GM21423 (cell line): Measurements from ENCODE around the gene EIF3M.

Source experiments
- ATAC-seq: cut with Tn5 transposase; IDR thresholded peaks from one replicate; pipeline ENCODE4 v1.9.1; 2021; ENCODE audit warnings: mild to moderate bottlenecking, moderate library complexity; ENCODE audit not compliant: unreplicated experiment

EIF3M gene

DNA sequence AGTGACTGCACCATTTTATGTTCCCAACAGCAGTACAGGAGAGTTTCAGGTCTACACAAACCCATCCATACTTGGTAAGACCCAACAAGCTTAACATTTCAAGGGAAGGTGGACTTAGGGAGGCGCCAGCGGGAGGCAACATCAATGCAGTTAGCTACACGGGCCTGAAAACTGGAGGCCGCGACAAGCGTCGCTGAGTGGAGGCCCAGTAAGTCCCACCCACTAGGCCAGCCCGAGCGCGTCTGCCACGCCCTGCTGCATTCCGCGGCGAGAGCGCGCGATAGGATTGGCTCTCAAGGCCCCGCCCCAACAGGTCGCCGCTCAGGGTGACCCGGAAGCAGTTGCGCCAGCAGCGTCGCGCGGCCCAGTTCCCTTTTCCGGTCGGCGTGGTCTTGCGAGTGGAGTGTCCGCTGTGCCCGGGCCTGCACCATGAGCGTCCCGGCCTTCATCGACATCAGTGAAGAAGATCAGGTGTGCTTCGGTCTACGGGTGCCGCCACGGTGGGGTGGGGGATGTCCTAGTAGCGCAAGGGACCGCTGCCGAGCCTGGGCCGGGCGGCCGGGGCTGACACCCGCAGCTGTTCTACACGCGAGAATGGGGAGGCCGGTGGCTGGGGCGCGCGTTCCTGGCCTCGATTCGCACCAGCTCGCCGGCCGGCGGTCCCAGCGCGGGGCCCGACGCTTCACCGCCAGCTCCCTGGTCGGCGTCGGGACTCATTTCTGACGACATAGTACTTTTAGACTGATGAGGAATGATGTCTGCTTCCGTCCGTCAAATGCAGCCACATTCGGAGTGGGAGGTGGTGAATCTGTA is at the start of gene EIF3M:
EIF3M (plus strand) TSS at position 373 of the 813 bp plus-strand sequence; CDS start at position 430, 57 bp downstream.
- peak; percentile 99 for ATAC-seq

GRCh38 chr11:32538804-32539203 is 44.8 kb upstream of the EIF3M start:
- no peak for ATAC-seq

- no peak for ATAC-seq
These were observed 33.9 kb upstream of the EIF3M start for GRCh38 chr11:32549611-32550187.

- ATAC-seq, result no peak
These were observed 33.4 kb upstream of the EIF3M start for GRCh38 chr11:32550207-32550606.

- ATAC-seq, result no peak
These were observed 28.5 kb upstream of the EIF3M start for GRCh38 chr11:32555091-32555490.

GRCh38 chr11:32555895-32556294 is 27.7 kb upstream of the EIF3M start:
- ATAC-seq, result no peak

DNA sequence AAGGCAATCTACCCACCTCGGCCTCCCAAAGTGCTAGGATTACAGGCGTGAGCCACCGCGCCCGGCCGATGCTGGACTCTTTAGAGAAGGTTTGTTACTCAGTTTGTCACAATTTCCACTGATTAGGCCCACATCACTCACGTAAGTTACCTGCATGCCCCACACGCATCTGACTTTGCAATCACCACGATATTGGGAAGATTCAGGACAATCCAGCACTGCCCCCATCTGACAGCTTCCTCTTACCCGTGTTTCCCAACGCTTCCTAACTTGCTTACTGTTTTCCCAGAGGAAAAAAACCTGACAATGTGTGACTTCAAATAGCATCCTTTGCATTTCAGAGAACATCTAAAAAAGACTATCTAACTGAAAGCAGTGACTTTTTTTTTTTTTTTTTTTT is 21.8 kb upstream of the EIF3M start:
- ATAC-seq, result no peak

DNA sequence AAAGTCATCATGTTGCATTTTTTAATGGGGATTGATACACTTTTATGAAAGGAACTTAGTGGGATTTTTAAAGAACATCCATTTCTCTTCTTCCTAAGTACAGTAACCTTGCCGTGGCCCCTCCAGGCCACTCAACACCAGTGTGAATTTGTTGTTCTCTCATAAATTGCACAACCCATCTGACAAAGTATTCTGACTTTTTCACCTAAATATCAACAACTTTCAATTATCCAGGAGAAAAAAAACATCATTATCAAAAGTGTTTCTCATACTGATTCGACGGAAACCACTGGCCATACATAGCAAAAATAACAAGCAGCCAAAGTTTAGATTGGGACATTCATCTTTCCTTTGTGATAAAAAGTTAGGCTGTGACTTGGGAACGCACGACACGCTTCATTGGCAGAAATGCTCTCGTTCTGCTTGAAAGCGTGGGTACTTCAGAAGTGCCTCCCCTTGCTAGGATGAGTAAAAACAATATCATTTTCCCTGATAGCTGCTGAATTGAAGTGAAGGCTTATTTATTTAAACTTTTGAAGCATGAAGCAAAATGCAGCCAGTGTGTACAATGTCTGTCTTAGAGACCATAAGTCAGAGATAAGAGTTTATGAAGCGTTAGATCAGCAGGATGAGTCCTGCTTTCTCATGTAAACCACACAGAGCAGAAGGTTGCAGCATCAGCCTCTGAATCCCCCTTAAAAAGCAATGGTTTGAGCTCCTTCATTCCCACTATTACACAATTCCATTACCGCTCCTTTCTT is 20.6 kb upstream of the EIF3M start:
- no peak for ATAC-seq

- ATAC-seq, result no peak
These were observed 20.1 kb upstream of the EIF3M start for GRCh38 chr11:32563600-32563959.

DNA sequence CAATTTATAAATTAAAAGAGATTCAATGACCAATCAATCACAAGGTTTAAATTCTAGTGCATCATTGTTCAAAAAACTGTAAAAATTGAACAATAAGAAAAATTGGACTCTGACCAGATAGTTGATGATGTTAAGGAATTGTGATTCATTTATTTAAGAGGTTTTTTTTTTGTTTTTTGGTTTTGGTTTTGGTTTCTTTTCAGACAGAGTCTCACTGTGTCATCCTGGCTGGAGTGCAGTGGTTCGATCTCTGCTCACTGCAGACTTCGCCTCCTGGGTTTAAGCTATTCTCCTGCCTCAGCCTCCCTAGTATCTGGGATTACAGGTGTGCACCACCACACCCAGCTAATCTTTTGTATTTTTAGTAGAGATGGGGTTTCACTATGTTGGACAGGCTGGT is 17.1 kb upstream of the EIF3M start:
- no peak for ATAC-seq

- ATAC-seq, result no peak
These were observed 16.5 kb upstream of the EIF3M start for GRCh38 chr11:32567154-32567553.

GRCh38 chr11:32569313-32569881 is 14.2 kb upstream of the EIF3M start:
- ATAC-seq, result no peak

DNA sequence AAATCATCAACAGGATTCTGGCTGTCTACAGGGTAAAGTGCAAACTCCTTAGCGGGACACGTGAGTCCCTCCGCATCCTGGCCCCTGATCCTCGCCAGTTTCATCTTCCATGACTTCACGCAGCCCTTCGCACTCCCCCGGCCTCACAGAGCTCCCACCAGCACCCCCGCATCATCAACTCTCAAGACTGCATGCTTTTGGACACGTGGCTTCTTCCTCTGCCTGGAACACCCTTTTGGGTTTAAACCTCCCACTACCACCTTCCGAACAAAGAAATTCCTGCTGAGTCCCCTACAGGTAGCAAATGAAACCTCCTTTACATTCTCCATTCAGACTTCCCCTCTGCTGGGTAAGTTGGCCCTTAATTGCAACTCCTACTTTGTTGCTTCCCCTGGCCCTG is 12.6 kb upstream of the EIF3M start:
- ATAC-seq, result no peak

DNA sequence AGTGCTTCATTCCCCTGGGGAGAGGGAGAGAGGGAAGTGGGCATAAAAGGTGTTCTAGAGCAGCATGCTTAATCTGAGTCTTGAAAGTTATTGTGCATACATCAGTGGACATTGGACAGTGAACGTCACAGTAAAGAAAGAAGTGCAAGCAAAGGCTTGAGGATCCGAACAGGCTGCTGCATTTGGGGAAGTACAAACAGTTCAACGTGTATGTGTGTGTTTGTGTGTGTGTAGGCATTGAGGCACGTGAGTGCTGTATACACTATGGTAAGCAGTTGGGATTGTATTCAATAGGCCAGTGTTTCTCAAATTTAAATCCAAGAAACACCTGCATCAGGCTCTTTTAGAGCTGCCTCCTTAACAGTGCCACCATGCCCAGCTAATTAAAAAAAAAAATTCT is 10.4 kb upstream of the EIF3M start:
- ATAC-seq, result no peak

- no peak for ATAC-seq
These were observed 9.2 kb upstream of the EIF3M start for GRCh38 chr11:32574421-32574820.

DNA sequence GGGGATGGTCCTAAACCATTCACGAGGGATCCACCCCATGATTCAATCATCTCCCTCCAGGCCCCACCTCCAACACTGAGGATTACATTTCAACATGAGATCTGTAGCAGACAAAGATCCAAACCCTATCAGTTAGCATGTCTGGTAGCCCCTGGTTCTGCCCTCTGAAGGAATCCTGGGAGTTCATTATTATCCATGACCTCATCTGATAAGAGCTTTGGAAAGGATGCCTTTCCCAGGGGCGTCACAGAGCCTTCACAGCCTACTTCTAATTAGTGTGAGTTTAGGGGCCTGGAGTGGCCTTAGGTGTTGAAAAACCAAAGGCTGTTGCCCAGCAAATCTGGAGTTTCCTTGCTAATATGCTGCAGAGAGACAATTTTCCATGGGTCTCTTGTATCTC is 8.6 kb upstream of the EIF3M start:
- ATAC-seq, result no peak

DNA sequence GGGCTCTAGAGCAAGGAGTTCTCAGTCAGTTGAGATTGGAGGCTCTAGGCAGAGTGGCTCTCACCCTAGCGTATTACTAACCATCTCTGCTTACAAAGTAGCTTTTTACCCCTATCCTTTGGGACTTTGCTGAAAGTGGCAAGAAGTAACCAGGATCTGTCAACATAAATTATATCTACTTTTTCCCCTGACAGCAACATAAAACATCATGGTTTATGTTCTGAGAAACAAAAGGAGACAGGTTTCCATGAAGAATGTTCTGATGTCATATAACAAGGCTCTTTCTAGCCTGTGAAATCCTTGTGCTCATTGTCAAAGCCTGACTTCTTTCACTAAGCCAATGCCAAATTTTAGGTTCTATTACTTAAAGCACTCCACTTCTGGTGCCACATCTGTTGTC is 7.2 kb upstream of the EIF3M start:
- no peak for ATAC-seq

DNA sequence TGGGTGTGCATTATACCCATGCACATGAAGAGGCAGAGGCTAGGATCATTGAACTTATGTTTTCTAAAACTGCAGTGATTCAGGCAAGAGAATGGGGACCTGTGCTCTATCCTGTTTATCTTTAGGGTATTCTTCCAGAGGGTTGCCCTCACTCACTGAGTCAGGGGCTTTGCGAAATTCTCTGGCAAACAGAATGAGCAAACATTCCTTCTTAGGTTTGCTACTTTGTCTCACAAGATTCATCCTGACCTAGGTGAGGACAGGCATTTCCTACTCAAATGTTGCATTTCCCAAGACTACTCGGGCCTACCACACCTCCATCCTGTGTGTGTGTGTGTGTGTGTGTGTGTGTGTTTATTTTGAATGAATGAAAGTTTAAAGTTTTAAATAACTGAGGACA is 2.7 kb upstream of the EIF3M start:
- no peak for ATAC-seq

- no peak for ATAC-seq
These were observed 2.1 kb upstream of the EIF3M start for GRCh38 chr11:32581556-32581955.

DNA sequence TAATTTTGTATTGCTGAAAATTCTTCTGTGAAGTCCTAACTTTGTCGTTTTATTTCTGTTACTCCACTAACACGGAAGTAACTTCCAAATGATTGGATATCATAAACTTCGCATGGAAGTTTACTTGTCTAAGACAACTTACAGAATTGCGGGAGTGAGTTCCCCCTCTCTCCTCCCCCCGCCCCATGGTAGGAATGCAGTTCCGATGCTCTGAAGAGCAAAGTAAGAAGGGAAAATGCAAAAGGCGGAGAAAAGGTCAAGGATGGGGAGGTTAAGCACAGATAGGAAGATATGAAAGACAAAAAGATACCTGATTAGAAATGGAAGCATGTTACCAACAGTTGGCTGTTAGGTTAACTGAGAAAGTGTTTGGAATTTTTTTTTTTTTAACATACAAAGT is 1.3 kb downstream of the EIF3M start:
- no peak for ATAC-seq

GRCh38 chr11:32586576-32587190 is 3.1 kb downstream of the EIF3M start:
- no peak for ATAC-seq
